Neural cell (in vitro differentiated cells): ENCODE data around the gene TCF25. TPM values are rescaled to one million over a fixed set of nuclear protein-coding genes. Genes with fewer than 3 reads are reported as not detected.
A peak's percentile ranks its signal among the peaks of the same experiment; 100 is the strongest.
"Not testable (repeated sequence)": the region's sequence is repeated elsewhere in the genome, so short reads cannot be mapped to it uniquely, and the experiment has no call there.

Experiments used
- H2AFZ ChIP-seq: fragments of 200-600, 300-800 bp; sonication (generic), shearing (Covaris generic); 2 replicates; pipeline ENCODE4 v1.6.0; 2014; ENCODE audit warnings: low read depth, mild to moderate bottlenecking, antibody characterized with exemption, low read length, moderate library complexity
- H3F3A ChIP-seq: fragments of 200-600 bp; shearing (Covaris generic); 2 replicates; pipeline ENCODE4 v1.6.1; 2016; ENCODE audit warnings: mild to moderate bottlenecking, moderate library complexity, mixed read lengths, antibody characterized with exemption, low read length; ENCODE audit not compliant: insufficient read depth, poor library complexity, severe bottlenecking
- H3K27ac ChIP-seq: fragments of 200-600, 300-800 bp; sonication (generic), shearing (Covaris generic); 2 replicates; pipeline ENCODE4 v1.5.1; 2014; ENCODE audit warnings: mild to moderate bottlenecking, low read length, moderate library complexity
- H3K27me3 ChIP-seq: fragments of 300-800, 200-600 bp; sonication (generic), shearing (Covaris generic); 2 replicates; pipeline ENCODE4 v1.6.0; 2014; ENCODE audit warnings: mild to moderate bottlenecking, low read depth, low read length, moderate library complexity; ENCODE audit not compliant: insufficient read depth
- H3K36me3 ChIP-seq: fragments of 300-800, 200-600 bp; sonication (generic), shearing (Covaris generic); 2 replicates; pipeline ENCODE4 v1.5.1; 2014; ENCODE audit warnings: mild to moderate bottlenecking, antibody characterized with exemption, low read length, moderate library complexity; ENCODE audit not compliant: insufficient read depth
- H3K4me2 ChIP-seq: fragments of 300-800, 200-600 bp; sonication (generic), shearing (Covaris generic); 2 replicates; pipeline ENCODE4 v1.6.0; 2014; ENCODE audit warnings: mild to moderate bottlenecking, low read length
- H3K4me3 ChIP-seq: fragments of 300-800, 200-600 bp; sonication (generic), shearing (Covaris generic); 2 replicates; pipeline ENCODE4 v1.5.1; 2014; ENCODE audit warnings: mild to moderate bottlenecking, low read length, moderate library complexity
- H3K79me2 ChIP-seq: fragments of 200-600 bp; shearing (Covaris generic); replicated peaks from 2 replicates; pipeline ENCODE4 v1.6.0; 2014; ENCODE audit warnings: mild to moderate bottlenecking, low read length, moderate library complexity; ENCODE audit not compliant: insufficient read depth
- H3K9ac ChIP-seq: fragments of 300-800, 200-600 bp; sonication (generic), shearing (Covaris generic); 2 replicates; pipeline ENCODE4 v1.6.1; 2016; ENCODE audit warnings: mild to moderate bottlenecking, low read length, mixed read lengths
- H3K9me2 ChIP-seq: fragments of 200-600 bp; shearing (Covaris generic); 2 replicates; pipeline ENCODE4 v1.6.1; 2016; ENCODE audit warnings: mild to moderate bottlenecking, low read length, mixed read lengths; ENCODE audit not compliant: insufficient read depth
- H3K9me3 ChIP-seq: fragments of 200-600, 300-800 bp; sonication (generic), shearing (Covaris generic); 2 replicates; pipeline ENCODE4 v1.6.1; 2016; ENCODE audit warnings: mild to moderate bottlenecking, mixed run types, low read length, moderate library complexity, mixed read lengths
- H4K20me1 ChIP-seq: fragments of 200-600 bp; shearing (Covaris generic); 2 replicates; pipeline ENCODE4 v1.6.1; 2016; ENCODE audit warnings: mild to moderate bottlenecking, mixed run types; ENCODE audit not compliant: insufficient read depth
- CTCF ChIP-seq: fragments of 450-650 bp; IDR thresholded peaks from 2 replicates; pipeline ENCODE4 v1.5.1; 2014; ENCODE audit warnings: antibody characterized with exemption, mild to moderate bottlenecking, moderate library complexity; ENCODE audit not compliant: poor library complexity, severe bottlenecking
- EP300 ChIP-seq: fragments of 450-650 bp; conservative IDR thresholded peaks from 2 replicates; pipeline ENCODE4 v1.6.1; 2014; ENCODE audit warnings: antibody characterized with exemption, mild to moderate bottlenecking, moderate library complexity; ENCODE audit not compliant: poor library complexity, severe bottlenecking
- EZH2 ChIP-seq: fragments of 200-600, 300-800 bp; shearing (Covaris generic), sonication (generic); IDR thresholded peaks from 2 replicates; pipeline ENCODE4 v1.6.1; 2014; ENCODE audit warnings: antibody characterized with exemption, low read length, borderline replicate concordance, mild to moderate bottlenecking; ENCODE audit not compliant: insufficient read depth, poor library complexity, severe bottlenecking
- MXI1 ChIP-seq: fragments of 450-650 bp; conservative IDR thresholded peaks from 2 replicates; pipeline ENCODE4 v1.6.1; 2014; ENCODE audit warnings: antibody characterized with exemption, mild to moderate bottlenecking; ENCODE audit not compliant: poor library complexity, severe bottlenecking
- POLR2AphosphoS5 ChIP-seq: IDR thresholded peaks from 2 replicates; pipeline ENCODE4 v1.6.1; 2012
- RAD21 ChIP-seq: fragments of 450-650 bp; conservative IDR thresholded peaks from 2 replicates; pipeline ENCODE4 v1.6.1; 2014; ENCODE audit warnings: antibody characterized with exemption, mild to moderate bottlenecking, moderate library complexity
- REST ChIP-seq: IDR thresholded peaks from 2 replicates; pipeline ENCODE4 v1.6.1; 2012; ENCODE audit warnings: borderline replicate concordance
- SMC3 ChIP-seq: fragments of 450-650 bp; conservative IDR thresholded peaks from 2 replicates; pipeline ENCODE4 v1.6.1; 2014; ENCODE audit warnings: antibody characterized with exemption, mild to moderate bottlenecking, moderate library complexity; ENCODE audit not compliant: poor library complexity
- TAF1 ChIP-seq: IDR thresholded peaks from 2 replicates; pipeline ENCODE4 v1.6.1; 2012; ENCODE audit warnings: low read depth
- polyA minus RNA-seq: library from RNA; depleted of rRNA, polyadenylated mRNA; stranded (reverse); fragments of >200 nt; gene quantifications from 2 replicates; pipeline ENCODE4 v1.2.3, GENCODE V29; 2014
- polyA plus RNA-seq: library from polyadenylated mRNA; depleted of rRNA; stranded (reverse); fragments of >200 nt; gene quantifications from 2 replicates; pipeline ENCODE4 v1.2.3, GENCODE V29; 2014

Gene TCF25
- polyA plus RNA-seq (200 and 240 TPM in 2 replicates), polyA minus RNA-seq (172 and 202 TPM in 2 replicates)

GRCh38 chr16:89873109-89873971, at the start of gene TCF25:
TSS of gene TCF25 (plus strand) at chr16:89873592. CDS start at chr16:89873668, 76 bp downstream.
- H4K20me1 ChIP-seq, result no peaks in the 10 kb centered on the region
- peak within 1 kb of the TSS; percentile 48 for H3K4me2 ChIP-seq
- peak within 1 kb of the TSS; percentile 89 for H3K4me3 ChIP-seq
- H3F3A ChIP-seq, result no peaks in the 10 kb centered on the region
- no peaks in the 10 kb centered on the region for H3K27me3 ChIP-seq
- TF ChIP-seq TAF1 (peak; percentile 64), MXI1 (peak; percentile 66), CTCF (peak; percentile 47), EZH2 (no peak), SMC3 (peak; percentile 45), RAD21 (peak; percentile 54), REST (peak; percentile 87), EP300 (peak; percentile 67), POLR2AphosphoS5 (peak; percentile 97)
- H3K27ac ChIP-seq, result peak within 1 kb of the TSS; percentile 98
- peak within 1 kb of the TSS; percentile 97 for H3K9ac ChIP-seq
- no peaks in the 10 kb centered on the region for H3K36me3 ChIP-seq
- H3K9me3 ChIP-seq, result no peaks in the 10 kb centered on the region
- H3K9me2 ChIP-seq, result no peaks in the 10 kb centered on the region
- peaks cover 29% of the 10 kb centered on the region for H3K79me2 ChIP-seq
- peak within 1 kb of the TSS; percentile 83 for H2AFZ ChIP-seq

GRCh38 chr16:89823824-89824148, 49.6 kb upstream of the TCF25 start:
- not testable (repeated sequence) for H3K9me2 ChIP-seq, H3K4me3 ChIP-seq, H3K79me2 ChIP-seq, H3K27me3 ChIP-seq, H3K9me3 ChIP-seq, H3K27ac ChIP-seq, H3K4me2 ChIP-seq, H4K20me1 ChIP-seq, H2AFZ ChIP-seq, H3K9ac ChIP-seq, H3K36me3 ChIP-seq, H3F3A ChIP-seq
